ENCODE results near the gene ZNF610. TPM values are rescaled to one million over a fixed set of nuclear protein-coding genes. Genes with fewer than 3 reads are reported as not detected.

Gene ZNF610
- total and polyA plus RNA-seq, 2 of the 13 experiments (the other 11 are each of a cell fraction or from before 2014, with no cell fraction given) = 0.32 to 0.69 TPM

DNA sequence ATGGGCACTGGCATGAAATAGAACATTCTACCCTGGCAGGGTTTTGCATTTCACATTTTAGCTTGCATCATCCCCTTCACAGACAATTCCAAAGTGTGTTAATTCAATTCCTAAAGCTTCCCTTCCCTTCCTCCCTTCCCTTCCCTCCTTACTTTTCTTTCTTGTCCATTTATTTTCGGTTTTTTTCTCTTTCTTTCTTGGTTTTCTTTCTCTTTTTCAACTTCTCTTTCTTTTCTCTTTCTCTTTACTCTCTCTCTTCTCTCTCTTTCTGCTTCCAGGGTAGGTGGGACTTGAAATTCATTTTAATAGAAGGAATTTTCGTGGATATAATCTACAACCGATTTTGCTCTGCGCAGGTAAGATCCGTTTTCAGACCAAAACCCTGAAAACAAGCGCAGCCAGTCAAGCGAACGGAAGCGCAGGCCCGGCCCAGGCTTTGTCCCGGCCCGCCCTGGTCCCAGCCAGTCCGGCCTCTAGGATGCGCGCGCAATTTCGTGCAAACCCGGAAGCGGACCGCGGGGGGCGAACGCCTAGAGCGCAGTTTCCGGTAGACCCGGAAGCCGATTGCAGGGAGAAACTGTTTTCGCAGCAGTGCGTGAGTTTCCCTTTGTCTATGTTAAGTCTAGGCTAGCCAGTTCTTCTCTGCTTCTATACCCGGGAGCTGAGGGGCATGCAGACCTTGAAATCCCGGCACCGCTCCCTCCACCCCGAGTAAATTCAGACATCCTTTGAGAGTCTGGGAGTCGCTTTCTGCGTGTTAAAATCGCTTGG lies 61.5 kb downstream of the ZNF610 start, which contains the start of gene ZNF528 (continued):
- TF ChIP-seq, protein P1, sequence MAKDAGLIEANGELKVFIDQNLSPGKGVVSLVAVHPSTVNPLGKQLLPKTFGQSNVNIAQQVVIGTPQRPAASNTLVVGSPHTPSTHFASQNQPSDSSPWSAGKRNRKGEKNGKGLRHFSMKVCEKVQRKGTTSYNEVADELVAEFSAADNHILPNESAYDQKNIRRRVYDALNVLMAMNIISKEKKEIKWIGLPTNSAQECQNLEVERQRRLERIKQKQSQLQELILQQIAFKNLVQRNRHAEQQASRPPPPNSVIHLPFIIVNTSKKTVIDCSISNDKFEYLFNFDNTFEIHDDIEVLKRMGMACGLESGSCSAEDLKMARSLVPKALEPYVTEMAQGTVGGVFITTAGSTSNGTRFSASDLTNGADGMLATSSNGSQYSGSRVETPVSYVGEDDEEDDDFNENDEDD (CRISPR knock-in tag; IDR thresholded peaks at IDR 0.05; ENCODE audit: borderline replicate concordance) = peak; percentile 30; the same call in 1 of the 2 replicates
- TF ChIP-seq ELF4 (CRISPR knock-in tag; IDR thresholded peaks at IDR 0.05; ENCODE audit: borderline replicate concordance) = peak; percentile 95
- TF ChIP-seq ZFX (CRISPR knock-in tag; IDR thresholded peaks at IDR 0.05; ENCODE audit: low read depth) = peak; percentile 74
- TF ChIP-seq ZNF674 (CRISPR knock-in tag; IDR thresholded peaks at IDR 0.05; ENCODE audit: low read depth) = no peak
- TF ChIP-seq, protein P2, sequence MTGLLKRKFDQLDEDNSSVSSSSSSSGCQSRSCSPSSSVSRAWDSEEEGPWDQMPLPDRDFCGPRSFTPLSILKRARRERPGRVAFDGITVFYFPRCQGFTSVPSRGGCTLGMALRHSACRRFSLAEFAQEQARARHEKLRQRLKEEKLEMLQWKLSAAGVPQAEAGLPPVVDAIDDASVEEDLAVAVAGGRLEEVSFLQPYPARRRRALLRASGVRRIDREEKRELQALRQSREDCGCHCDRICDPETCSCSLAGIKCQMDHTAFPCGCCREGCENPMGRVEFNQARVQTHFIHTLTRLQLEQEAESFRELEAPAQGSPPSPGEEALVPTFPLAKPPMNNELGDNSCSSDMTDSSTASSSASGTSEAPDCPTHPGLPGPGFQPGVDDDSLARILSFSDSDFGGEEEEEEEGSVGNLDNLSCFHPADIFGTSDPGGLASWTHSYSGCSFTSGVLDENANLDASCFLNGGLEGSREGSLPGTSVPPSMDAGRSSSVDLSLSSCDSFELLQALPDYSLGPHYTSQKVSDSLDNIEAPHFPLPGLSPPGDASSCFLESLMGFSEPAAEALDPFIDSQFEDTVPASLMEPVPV (CRISPR knock-in tag; IDR thresholded peaks at IDR 0.05) = peak; percentile 53; the same call in 1 of the 2 replicates
- no peak for TF ChIP-seq ZNF790 (CRISPR knock-in tag; IDR thresholded peaks at IDR 0.05; ENCODE audit: borderline replicate concordance)
- no peak for TF ChIP-seq SUZ12 (IDR thresholded peaks at IDR 0.05; ENCODE audit: low read depth, low read length)
- TF ChIP-seq, protein P3, sequence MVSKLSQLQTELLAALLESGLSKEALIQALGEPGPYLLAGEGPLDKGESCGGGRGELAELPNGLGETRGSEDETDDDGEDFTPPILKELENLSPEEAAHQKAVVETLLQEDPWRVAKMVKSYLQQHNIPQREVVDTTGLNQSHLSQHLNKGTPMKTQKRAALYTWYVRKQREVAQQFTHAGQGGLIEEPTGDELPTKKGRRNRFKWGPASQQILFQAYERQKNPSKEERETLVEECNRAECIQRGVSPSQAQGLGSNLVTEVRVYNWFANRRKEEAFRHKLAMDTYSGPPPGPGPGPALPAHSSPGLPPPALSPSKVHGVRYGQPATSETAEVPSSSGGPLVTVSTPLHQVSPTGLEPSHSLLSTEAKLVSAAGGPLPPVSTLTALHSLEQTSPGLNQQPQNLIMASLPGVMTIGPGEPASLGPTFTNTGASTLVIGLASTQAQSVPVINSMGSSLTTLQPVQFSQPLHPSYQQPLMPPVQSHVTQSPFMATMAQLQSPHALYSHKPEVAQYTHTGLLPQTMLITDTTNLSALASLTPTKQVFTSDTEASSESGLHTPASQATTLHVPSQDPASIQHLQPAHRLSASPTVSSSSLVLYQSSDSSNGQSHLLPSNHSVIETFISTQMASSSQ (IDR thresholded peaks at IDR 0.05; ENCODE audit: low read depth) = no peak
- TF ChIP-seq, protein P3 (CRISPR knock-in tag; IDR thresholded peaks at IDR 0.05; ENCODE audit: borderline replicate concordance) = peak; percentile 37; the same call in 1 of the 2 replicates
- peak; percentile 98 for TF ChIP-seq ELF1 (CRISPR knock-in tag; IDR thresholded peaks at IDR 0.05)
- TF ChIP-seq, protein P4, sequence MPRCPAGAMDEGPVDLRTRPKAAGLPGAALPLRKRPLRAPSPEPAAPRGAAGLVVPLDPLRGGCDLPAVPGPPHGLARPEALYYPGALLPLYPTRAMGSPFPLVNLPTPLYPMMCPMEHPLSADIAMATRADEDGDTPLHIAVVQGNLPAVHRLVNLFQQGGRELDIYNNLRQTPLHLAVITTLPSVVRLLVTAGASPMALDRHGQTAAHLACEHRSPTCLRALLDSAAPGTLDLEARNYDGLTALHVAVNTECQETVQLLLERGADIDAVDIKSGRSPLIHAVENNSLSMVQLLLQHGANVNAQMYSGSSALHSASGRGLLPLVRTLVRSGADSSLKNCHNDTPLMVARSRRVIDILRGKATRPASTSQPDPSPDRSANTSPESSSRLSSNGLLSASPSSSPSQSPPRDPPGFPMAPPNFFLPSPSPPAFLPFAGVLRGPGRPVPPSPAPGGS (CRISPR knock-in tag; IDR thresholded peaks at IDR 0.05) = 0 out of 2 replicates have a peak, but pooled peaks have one; percentile 48
- TF ChIP-seq RFX5 (IDR thresholded peaks at IDR 0.05; ENCODE audit: low read depth, low read length) = no peak
- TF ChIP-seq, protein P5, sequence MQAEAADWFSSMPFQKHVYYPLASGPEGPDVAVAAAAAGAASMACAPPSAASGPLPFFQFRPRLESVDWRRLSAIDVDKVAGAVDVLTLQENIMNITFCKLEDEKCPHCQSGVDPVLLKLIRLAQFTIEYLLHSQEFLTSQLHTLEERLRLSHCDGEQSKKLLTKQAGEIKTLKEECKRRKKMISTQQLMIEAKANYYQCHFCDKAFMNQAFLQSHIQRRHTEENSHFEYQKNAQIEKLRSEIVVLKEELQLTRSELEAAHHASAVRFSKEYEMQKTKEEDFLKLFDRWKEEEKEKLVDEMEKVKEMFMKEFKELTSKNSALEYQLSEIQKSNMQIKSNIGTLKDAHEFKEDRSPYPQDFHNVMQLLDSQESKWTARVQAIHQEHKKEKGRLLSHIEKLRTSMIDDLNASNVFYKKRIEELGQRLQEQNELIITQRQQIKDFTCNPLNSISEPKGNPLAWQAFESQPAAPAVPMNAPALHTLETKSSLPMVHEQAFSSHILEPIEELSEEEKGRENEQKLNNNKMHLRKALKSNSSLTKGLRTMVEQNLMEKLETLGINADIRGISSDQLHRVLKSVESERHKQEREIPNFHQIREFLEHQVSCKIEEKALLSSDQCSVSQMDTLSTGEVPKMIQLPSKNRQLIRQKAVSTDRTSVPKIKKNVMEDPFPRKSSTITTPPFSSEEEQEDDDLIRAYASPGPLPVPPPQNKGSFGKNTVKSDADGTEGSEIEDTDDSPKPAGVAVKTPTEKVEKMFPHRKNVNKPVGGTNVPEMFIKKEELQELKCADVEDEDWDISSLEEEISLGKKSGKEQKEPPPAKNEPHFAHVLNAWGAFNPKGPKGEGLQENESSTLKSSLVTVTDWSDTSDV (CRISPR knock-in tag; IDR thresholded peaks at IDR 0.05) = no peak

Measured in HepG2 (cell line).